SK-N-SH treated with all-trans-retinoic acid at 6 μM for 48 hours (cell line): ENCODE data around the gene SMARCA2.

Experiments
- ATAC-seq: fragments of 200-7000 bp; cut with Tn5 transposase; 3 replicates; pipeline ENCODE4 v1.9.1; 2020; ENCODE audit warnings: mild to moderate bottlenecking, moderate library complexity
- ARNTL ChIP-seq: fragments of 450-650 bp; formaldehyde crosslinking; IDR thresholded peaks from 2 replicates; pipeline ENCODE4 v1.5.0; 2020; ENCODE audit warnings: low read depth, mild to moderate bottlenecking, moderate library complexity, borderline replicate concordance
- BACH2 ChIP-seq: fragments of 250-450 bp; sonication (Bioruptor Pico); IDR thresholded peaks from 2 replicates; pipeline ENCODE4 v1.9.0; 2021; ENCODE audit warnings: mild to moderate bottlenecking, borderline replicate concordance
- CREB5 ChIP-seq: fragments of 250-450 bp; sonication (Bioruptor Pico); IDR thresholded peaks from 2 replicates; pipeline ENCODE4 v1.5.1; 2020; ENCODE audit warnings: low read depth, mild to moderate bottlenecking, moderate library complexity
- CSDC2 ChIP-seq: fragments of 250-450 bp; sonication (Bioruptor Pico); IDR thresholded peaks from 2 replicates; pipeline ENCODE4 v1.5.0; 2020; ENCODE audit warnings: mild to moderate bottlenecking, moderate library complexity
- CSRNP3 ChIP-seq: fragments of 250-450 bp; sonication (Bioruptor Pico); IDR thresholded peaks from 2 replicates; pipeline ENCODE4 v1.5.1; 2021; ENCODE audit warnings: mild to moderate bottlenecking, moderate library complexity
- ESRRG ChIP-seq: fragments of 250-450 bp; sonication (Bioruptor Pico); IDR thresholded peaks from 2 replicates; pipeline ENCODE4 v1.6.1; 2021; ENCODE audit warnings: mild to moderate bottlenecking
- GLIS3 ChIP-seq: fragments of 250-450 bp; sonication (Bioruptor Pico); IDR thresholded peaks from 2 replicates; pipeline ENCODE4 v1.5.0; 2020; ENCODE audit warnings: mild to moderate bottlenecking, moderate library complexity
- ISL1 ChIP-seq: fragments of 250-450 bp; sonication (Bioruptor Pico); IDR thresholded peaks from 2 replicates; pipeline ENCODE4 v2.1.2; 2022; ENCODE audit warnings: mild to moderate bottlenecking, moderate library complexity
- OSR1 ChIP-seq: fragments of 250-450 bp; sonication (Bioruptor Pico); IDR thresholded peaks from 2 replicates; pipeline ENCODE4 v1.8.0; 2022; ENCODE audit warnings: moderate library complexity, mild to moderate bottlenecking, inconsistent platforms
- PATZ1 ChIP-seq: fragments of 250-450 bp; sonication (Bioruptor Pico); IDR thresholded peaks from 2 replicates; pipeline ENCODE4 v1.8.0; 2020; ENCODE audit warnings: mild to moderate bottlenecking, moderate library complexity, borderline replicate concordance
- POU6F1 ChIP-seq: fragments of 250-450 bp; sonication (Bioruptor Pico); IDR thresholded peaks from 2 replicates; pipeline ENCODE4 v1.8.0; 2021; ENCODE audit warnings: low read depth, mild to moderate bottlenecking, moderate library complexity, borderline replicate concordance
- RARB ChIP-seq: fragments of 250-450 bp; sonication (Bioruptor Pico); IDR thresholded peaks from 2 replicates; pipeline ENCODE4 v1.8.0; 2021; ENCODE audit warnings: mild to moderate bottlenecking, moderate library complexity
- SNAI2 ChIP-seq: fragments of 250-450 bp; sonication (Bioruptor Pico); IDR thresholded peaks from 2 replicates; pipeline ENCODE4 v1.5.0; 2020; ENCODE audit warnings: mild to moderate bottlenecking, moderate library complexity
- TCF4 ChIP-seq: fragments of 250-450 bp; sonication (Bioruptor Pico); IDR thresholded peaks from 2 replicates; pipeline ENCODE4 v1.8.0; 2021; ENCODE audit warnings: mild to moderate bottlenecking, moderate library complexity, borderline replicate concordance
- TOX ChIP-seq: fragments of 250-450 bp; sonication (Bioruptor Pico); IDR thresholded peaks from 2 replicates; pipeline ENCODE4 v1.8.0; 2021; ENCODE audit warnings: mild to moderate bottlenecking, moderate library complexity, borderline replicate concordance
- ZFP3 ChIP-seq: fragments of 250-450 bp; sonication (Bioruptor Pico); IDR thresholded peaks from 2 replicates; pipeline ENCODE4 v1.5.0; 2020; ENCODE audit warnings: mild to moderate bottlenecking, moderate library complexity
- ZFP30 ChIP-seq: fragments of 450-650 bp; formaldehyde crosslinking; IDR thresholded peaks from 2 replicates; pipeline ENCODE4 v1.5.0; 2022; ENCODE audit warnings: mild to moderate bottlenecking, moderate library complexity
- ZNF565 ChIP-seq: fragments of 450-650 bp; formaldehyde crosslinking; conservative IDR thresholded peaks from 2 replicates; pipeline ENCODE4 v1.5.0; 2020; ENCODE audit warnings: low read depth, mild to moderate bottlenecking, moderate library complexity
- ZNF70 ChIP-seq: fragments of 450-650 bp; formaldehyde crosslinking; IDR thresholded peaks from 2 replicates; pipeline ENCODE4 v1.5.0; 2020; ENCODE audit warnings: mild to moderate bottlenecking, moderate library complexity
- ZNF8 ChIP-seq: fragments of 450-650 bp; formaldehyde crosslinking; IDR thresholded peaks from 2 replicates; pipeline ENCODE4 v1.5.0; 2020; ENCODE audit warnings: mild to moderate bottlenecking, moderate library complexity
- TF ChIP-seq, protein P1 (sequence below): fragments of 250-450 bp; sonication (Bioruptor Pico); IDR thresholded peaks from 2 replicates; pipeline ENCODE4 v1.5.0; 2020; ENCODE audit warnings: mild to moderate bottlenecking, moderate library complexity

The SMARCA2 gene

GRCh38 chr9:2036844-2037243 is 21.7 kb downstream of the SMARCA2 start:
- no peak for ATAC-seq
- TF ChIP-seq SNAI2: no peak
- no peak for TF ChIP-seq TOX
- no peak for TF ChIP-seq PATZ1 (CRISPR knock-in tag)
- no peak for TF ChIP-seq TCF4
- no peak for TF ChIP-seq ARNTL (CRISPR knock-in tag)
- no peak for TF ChIP-seq ZFP3 (CRISPR knock-in tag)
- no peak for TF ChIP-seq GLIS3 (CRISPR knock-in tag)
- TF ChIP-seq ZNF8 (CRISPR knock-in tag): no peak
- TF ChIP-seq, protein P1, sequence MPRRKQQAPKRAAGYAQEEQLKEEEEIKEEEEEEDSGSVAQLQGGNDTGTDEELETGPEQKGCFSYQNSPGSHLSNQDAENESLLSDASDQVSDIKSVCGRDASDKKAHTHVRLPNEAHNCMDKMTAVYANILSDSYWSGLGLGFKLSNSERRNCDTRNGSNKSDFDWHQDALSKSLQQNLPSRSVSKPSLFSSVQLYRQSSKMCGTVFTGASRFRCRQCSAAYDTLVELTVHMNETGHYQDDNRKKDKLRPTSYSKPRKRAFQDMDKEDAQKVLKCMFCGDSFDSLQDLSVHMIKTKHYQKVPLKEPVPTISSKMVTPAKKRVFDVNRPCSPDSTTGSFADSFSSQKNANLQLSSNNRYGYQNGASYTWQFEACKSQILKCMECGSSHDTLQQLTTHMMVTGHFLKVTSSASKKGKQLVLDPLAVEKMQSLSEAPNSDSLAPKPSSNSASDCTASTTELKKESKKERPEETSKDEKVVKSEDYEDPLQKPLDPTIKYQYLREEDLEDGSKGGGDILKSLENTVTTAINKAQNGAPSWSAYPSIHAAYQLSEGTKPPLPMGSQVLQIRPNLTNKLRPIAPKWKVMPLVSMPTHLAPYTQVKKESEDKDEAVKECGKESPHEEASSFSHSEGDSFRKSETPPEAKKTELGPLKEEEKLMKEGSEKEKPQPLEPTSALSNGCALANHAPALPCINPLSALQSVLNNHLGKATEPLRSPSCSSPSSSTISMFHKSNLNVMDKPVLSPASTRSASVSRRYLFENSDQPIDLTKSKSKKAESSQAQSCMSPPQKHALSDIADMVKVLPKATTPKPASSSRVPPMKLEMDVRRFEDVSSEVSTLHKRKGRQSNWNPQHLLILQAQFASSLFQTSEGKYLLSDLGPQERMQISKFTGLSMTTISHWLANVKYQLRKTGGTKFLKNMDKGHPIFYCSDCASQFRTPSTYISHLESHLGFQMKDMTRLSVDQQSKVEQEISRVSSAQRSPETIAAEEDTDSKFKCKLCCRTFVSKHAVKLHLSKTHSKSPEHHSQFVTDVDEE (CRISPR knock-in tag): no peak
- no peak for TF ChIP-seq ZFP30 (CRISPR knock-in tag)
- TF ChIP-seq ZNF70 (CRISPR knock-in tag): no peak
- TF ChIP-seq CREB5 (CRISPR knock-in tag): no peak
- TF ChIP-seq POU6F1 (CRISPR knock-in tag): no peak
- TF ChIP-seq ISL1: no peak
- TF ChIP-seq RARB: no peak
- TF ChIP-seq OSR1 (CRISPR knock-in tag): no peak
- no peak for TF ChIP-seq ZNF565
- TF ChIP-seq CSRNP3: no peak
- TF ChIP-seq ESRRG (CRISPR knock-in tag): no peak

DNA sequence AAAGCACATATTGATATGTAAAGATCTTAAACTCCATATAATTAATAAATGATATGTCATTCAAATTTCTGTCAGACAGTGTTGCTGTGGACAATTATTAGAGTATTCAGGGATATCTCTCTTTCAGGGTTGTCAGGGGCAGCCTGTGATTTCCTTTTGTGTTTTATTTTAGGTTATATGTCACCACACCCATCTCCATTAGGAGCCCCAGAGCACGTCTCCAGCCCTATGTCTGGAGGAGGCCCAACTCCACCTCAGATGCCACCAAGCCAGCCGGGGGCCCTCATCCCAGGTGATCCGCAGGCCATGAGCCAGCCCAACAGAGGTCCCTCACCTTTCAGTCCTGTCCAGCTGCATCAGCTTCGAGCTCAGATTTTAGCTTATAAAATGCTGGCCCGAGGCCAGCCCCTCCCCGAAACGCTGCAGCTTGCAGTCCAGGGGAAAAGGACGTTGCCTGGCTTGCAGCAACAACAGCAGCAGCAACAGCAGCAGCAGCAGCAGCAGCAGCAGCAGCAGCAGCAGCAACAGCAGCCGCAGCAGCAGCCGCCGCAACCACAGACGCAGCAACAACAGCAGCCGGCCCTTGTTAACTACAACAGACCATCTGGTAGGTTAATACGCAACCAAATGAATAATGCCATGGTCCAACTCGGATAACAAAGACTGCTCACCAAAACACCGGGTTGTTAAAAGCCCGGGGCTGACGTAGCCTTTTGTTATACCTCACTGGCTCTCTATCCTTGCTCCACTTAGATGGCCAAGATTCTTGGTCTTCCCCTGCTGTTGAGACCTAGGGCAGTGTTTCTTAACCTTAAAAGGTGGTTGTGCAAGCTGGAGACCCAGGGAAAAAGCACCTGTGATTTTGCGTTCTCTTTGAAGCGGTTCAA is 24.4 kb downstream of the SMARCA2 start:
- ATAC-seq: no peak
- TF ChIP-seq BACH2 (CRISPR knock-in tag) (no peak), ZNF8 (CRISPR knock-in tag) (no peak), POU6F1 (CRISPR knock-in tag) (no peak), ZNF565 (no peak), TCF4 (no peak), RARB (no peak), ISL1 (no peak), ZFP30 (CRISPR knock-in tag) (no peak), CSDC2 (CRISPR knock-in tag) (no peak), ARNTL (CRISPR knock-in tag) (no peak), GLIS3 (CRISPR knock-in tag) (no peak), CREB5 (CRISPR knock-in tag) (no peak), ESRRG (CRISPR knock-in tag) (no peak)
- TF ChIP-seq, protein P1 (CRISPR knock-in tag): no peak
